ENCODE results near the gene TOMM20L.

GRCh38 chr14:58430156-58430555, 34.4 kb downstream of the TOMM20L start:
- no peak for TF ChIP-seq CTCF (CRISPR knock-in tag; IDR thresholded peaks at IDR 0.05)
- no peak for TF ChIP-seq AHR (CRISPR knock-in tag; IDR thresholded peaks at IDR 0.05)
- TF ChIP-seq KAT7 (CRISPR knock-in tag; IDR thresholded peaks at IDR 0.05; ENCODE audit: borderline replicate concordance) = no peak
- no peak for TF ChIP-seq BCLAF1 (IDR thresholded peaks at IDR 0.05)
- no peak for TF ChIP-seq CREB1 (IDR thresholded peaks at IDR 0.05)
- no peak for TF ChIP-seq CREB1 (CRISPR knock-in tag; IDR thresholded peaks at IDR 0.05)
- no peak for TF ChIP-seq SKI (IDR thresholded peaks at IDR 0.05; ENCODE audit: partially characterized antibody)
- TF ChIP-seq ZBTB44 (CRISPR knock-in tag; IDR thresholded peaks at IDR 0.05) = no peak
- TF ChIP-seq HNRNPH1 (optimal IDR thresholded peaks at IDR 0.05; ENCODE audit: low read depth, low read length) = no peak
- no peak for TF ChIP-seq ZBTB33 (CRISPR knock-in tag; IDR thresholded peaks at IDR 0.05)
- no peak for TF ChIP-seq EZH2 (conservative IDR thresholded peaks at IDR 0.05; ENCODE audit: low read depth, low read length)
- TF ChIP-seq ZBTB20 (CRISPR knock-in tag; IDR thresholded peaks at IDR 0.05; ENCODE audit: borderline replicate concordance, low read depth) = no peak
- no peak for TF ChIP-seq POLR2AphosphoS5 (IDR thresholded peaks at IDR 0.05; ENCODE audit: low read depth, low read length)

Data from HepG2 (cell line).